Measurements from ENCODE around the gene TCAP. TPM values are rescaled to one million over a fixed set of nuclear protein-coding genes. Genes with fewer than 3 reads are reported as not detected.
A peak's percentile ranks its signal among the peaks of the same experiment; 100 is the strongest.

The TCAP gene
- total and polyA plus RNA-seq, 12 donors: 0.78 to 13.6 (median 1.8) TPM; not detected in 1

DNA sequence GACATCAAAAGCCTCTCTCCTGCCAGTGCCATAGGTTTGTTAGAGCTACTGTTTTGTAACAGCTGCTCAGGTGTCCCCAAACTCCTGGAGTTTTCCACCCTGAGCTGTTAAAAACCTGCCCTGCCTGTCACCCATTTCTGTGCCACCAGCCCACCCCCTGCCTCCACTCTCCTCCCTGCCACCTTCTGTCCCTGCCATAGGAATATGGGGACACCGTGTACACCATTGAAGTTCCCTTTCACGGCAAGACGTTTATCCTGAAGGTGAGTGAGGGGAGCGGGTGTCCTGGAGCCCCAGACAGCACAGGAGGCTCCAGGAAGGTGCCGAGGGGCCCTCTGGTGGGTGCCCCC is 5.2 kb upstream of the TCAP start:
- H3K4me1 ChIP-seq (replicated peaks in 1 of 2): peaks cover 0 to 42% of the 10 kb centered on the region in 2 donors
- intact Hi-C loops (cut with DNase I): no loop called here
- H3K9me3 ChIP-seq (replicated peaks in 1 of 3): no peaks in the 10 kb centered on the region
- H3K27me3 ChIP-seq: no peaks in the 10 kb centered on the region
- WGBS, 4 donors: 52 to 78% (median 74%) methylated on average over 3 to 5 of the region's 5 CpGs
- H3K27ac ChIP-seq: peak overlapping the region in 3 of 5 donors; percentile 21 to 75 (median 74)
- TF ChIP-seq POLR2A (IDR thresholded peaks at IDR 0.05): no peak
- TF ChIP-seq, protein P1, sequence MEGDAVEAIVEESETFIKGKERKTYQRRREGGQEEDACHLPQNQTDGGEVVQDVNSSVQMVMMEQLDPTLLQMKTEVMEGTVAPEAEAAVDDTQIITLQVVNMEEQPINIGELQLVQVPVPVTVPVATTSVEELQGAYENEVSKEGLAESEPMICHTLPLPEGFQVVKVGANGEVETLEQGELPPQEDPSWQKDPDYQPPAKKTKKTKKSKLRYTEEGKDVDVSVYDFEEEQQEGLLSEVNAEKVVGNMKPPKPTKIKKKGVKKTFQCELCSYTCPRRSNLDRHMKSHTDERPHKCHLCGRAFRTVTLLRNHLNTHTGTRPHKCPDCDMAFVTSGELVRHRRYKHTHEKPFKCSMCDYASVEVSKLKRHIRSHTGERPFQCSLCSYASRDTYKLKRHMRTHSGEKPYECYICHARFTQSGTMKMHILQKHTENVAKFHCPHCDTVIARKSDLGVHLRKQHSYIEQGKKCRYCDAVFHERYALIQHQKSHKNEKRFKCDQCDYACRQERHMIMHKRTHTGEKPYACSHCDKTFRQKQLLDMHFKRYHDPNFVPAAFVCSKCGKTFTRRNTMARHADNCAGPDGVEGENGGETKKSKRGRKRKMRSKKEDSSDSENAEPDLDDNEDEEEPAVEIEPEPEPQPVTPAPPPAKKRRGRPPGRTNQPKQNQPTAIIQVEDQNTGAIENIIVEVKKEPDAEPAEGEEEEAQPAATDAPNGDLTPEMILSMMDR (IDR thresholded peaks at IDR 0.05): no peak
- H3K36me3 ChIP-seq (replicated peaks in 1 of 2): peaks cover 0 to 54% of the 10 kb centered on the region in 2 donors
- H3K4me3 ChIP-seq: no peak overlapping the region
- DNase-seq: no peak

DNA sequence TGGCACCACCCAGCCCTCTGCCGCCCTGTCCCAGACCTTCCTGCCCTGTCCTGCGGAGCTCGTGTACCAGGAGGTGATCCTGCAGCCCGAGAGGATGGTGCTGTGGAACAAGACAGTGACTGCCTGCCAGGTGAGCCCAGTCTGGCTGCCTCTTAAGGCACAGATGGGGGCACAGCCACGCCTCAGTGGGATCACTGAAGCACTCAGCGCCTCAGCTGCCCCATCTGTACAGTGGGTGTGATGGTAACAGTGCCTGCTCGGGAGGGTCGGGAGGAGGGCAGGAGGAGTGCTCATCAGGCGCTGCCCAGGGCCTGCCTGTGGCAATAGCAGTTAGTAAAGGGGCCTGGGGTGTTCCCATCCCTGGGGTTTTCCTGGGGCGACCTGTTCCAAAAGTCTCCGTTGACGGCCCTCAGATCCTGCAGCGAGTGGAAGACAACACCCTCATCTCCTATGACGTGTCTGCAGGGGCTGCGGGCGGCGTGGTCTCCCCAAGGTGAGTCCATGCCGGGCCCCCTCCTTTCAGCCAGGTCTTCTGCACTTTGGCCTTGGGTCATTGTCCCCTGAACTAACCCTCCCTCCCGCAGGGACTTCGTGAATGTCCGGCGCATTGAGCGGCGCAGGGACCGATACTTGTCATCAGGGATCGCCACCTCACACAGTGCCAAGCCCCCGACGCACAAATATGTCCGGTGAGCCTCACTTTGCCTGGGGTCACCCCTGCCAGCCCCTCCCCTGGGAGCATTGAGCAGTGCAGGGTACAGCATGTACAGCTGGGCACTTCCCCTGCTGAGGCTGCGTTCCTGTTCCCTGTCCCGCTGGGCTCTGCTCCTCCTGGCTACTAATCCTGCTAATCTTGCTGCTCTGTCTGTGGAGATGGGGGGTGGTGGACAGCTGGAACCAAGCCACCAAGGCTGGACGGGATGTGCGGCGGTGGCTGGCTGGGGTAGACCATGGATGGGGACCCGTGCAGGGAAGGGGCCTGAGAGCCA is 4.5 kb upstream of the TCAP start:
- DNase-seq: peak in 3 of 7 donors; percentile 39 to 89 (median 50)
- no peak overlapping the region for H3K4me3 ChIP-seq
- no peak for TF ChIP-seq POLR2A (IDR thresholded peaks at IDR 0.05)
- TF ChIP-seq, protein P1 (IDR thresholded peaks at IDR 0.05): no peak
- H3K9me3 ChIP-seq (replicated peaks in 1 of 3): no peaks in the 10 kb centered on the region
- 81 to 89% (median 87%) methylated on average over 13 to 35 of the region's 35 CpGs for WGBS, 4 donors
- no peaks in the 10 kb centered on the region for H3K27me3 ChIP-seq
- intact Hi-C loops (cut with DNase I): no loop called here
- peak overlapping the region in 3 of 5 donors; percentile 21 to 75 (median 74) for H3K27ac ChIP-seq
- peaks cover 0 to 42% of the 10 kb centered on the region in 2 donors for H3K4me1 ChIP-seq (replicated peaks in 1 of 2)
- peaks cover 0 to 54% of the 10 kb centered on the region in 2 donors for H3K36me3 ChIP-seq (replicated peaks in 1 of 2)

DNA sequence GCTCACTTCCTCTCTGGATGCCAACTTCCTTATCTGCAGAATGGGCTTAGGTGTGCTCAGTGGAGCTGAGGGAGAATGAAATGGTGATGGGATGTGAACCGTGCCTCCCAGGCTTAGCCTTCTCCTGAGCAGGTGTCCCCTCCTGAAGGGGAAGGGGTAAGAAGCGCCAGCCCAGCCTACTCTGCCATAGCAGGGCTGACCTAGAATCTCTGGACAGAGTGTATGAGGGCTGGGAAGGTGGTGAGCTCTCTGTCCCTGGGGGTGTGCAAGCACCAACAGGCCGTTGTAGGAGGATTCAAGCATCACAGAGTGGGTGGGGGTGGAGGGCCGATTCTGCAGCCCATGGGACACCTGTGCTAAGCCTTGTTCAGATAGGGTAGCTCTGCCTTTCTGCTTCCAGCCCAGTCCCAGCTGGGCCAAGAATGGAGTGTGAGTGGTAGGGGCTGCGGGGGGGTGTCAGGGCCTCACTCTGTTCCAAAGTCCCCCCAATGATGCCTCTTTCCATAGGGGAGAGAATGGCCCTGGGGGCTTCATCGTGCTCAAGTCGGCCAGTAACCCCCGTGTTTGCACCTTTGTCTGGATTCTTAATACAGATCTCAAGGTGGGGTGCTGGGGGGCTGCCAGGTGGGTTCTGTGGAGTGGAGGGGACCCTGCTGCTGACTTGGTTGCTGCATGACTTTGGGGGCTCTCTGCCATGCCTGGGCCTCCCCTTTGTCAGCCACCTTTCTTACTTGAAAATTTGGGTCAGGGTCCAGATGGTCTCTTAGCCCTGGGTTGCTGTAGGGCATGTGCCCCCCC is 3.2 kb upstream of the TCAP start:
- H3K36me3 ChIP-seq (replicated peaks in 1 of 2): peaks cover 0 to 54% of the 10 kb centered on the region in 2 donors
- peaks cover 3 to 49% of the 10 kb centered on the region in 2 donors for H3K4me1 ChIP-seq (replicated peaks in 1 of 2)
- no peaks in the 10 kb centered on the region for H3K9me3 ChIP-seq (replicated peaks in 1 of 3)
- intact Hi-C loops (cut with DNase I): no loop called here
- no peak for TF ChIP-seq POLR2A (IDR thresholded peaks at IDR 0.05)
- TF ChIP-seq, protein P1 (IDR thresholded peaks at IDR 0.05): no peak
- H3K27ac ChIP-seq: peak overlapping the region in 1 of 5 donors; percentile 74
- H3K27me3 ChIP-seq: no peaks in the 10 kb centered on the region
- 85 to 94% (median 91%) methylated on average over 7 to 8 of the region's 8 CpGs for WGBS, 4 donors
- no peak overlapping the region for H3K4me3 ChIP-seq
- no peak for DNase-seq
